ENCODE results near the gene CAV2. TPM values are rescaled to one million over a fixed set of nuclear protein-coding genes. Genes with fewer than 3 reads are reported as not detected.
"Not testable (repeated sequence)": the region's sequence is repeated elsewhere in the genome, so short reads cannot be mapped to it uniquely, and the experiment has no call there.

Gene CAV2
- total RNA-seq, 1 donor from 2014 or later = not detected

DNA sequence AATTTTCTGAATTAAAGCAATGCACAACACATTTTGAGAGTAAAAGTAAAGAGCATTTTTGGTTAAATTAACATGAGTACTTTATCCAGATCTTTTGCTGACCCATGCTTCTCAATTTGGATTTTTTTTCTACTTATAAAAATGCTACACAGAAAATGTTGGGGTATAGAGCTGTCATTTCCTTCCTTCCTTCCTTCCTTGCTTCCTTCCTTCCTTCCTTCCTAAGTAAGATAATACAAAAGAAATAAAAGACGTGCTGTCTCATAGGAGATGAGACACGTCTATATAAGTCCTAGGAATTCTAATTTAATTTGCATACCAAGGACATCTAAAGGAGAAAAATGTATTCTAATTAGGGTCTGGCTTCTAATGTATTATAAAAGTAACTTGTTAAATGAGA is 31.0 kb upstream of the CAV2 start:
- Mint-ChIP-seq H3K27ac (no peak overlapping the region), H3K9me3 (no peaks in the 10 kb centered on the region), H3K4me1 (no peaks in the 10 kb centered on the region), H3K27me3 (peaks cover 5% of the 10 kb centered on the region), H3K4me3 (no peak overlapping the region), H3K36me3 (ENCODE audit: low read depth) (no peaks in the 10 kb centered on the region)
- intact Hi-C loops (cut with micrococcal nuclease) = no loop called here
- TF ChIP-seq, protein P1, sequence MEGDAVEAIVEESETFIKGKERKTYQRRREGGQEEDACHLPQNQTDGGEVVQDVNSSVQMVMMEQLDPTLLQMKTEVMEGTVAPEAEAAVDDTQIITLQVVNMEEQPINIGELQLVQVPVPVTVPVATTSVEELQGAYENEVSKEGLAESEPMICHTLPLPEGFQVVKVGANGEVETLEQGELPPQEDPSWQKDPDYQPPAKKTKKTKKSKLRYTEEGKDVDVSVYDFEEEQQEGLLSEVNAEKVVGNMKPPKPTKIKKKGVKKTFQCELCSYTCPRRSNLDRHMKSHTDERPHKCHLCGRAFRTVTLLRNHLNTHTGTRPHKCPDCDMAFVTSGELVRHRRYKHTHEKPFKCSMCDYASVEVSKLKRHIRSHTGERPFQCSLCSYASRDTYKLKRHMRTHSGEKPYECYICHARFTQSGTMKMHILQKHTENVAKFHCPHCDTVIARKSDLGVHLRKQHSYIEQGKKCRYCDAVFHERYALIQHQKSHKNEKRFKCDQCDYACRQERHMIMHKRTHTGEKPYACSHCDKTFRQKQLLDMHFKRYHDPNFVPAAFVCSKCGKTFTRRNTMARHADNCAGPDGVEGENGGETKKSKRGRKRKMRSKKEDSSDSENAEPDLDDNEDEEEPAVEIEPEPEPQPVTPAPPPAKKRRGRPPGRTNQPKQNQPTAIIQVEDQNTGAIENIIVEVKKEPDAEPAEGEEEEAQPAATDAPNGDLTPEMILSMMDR (IDR thresholded peaks at IDR 0.05) = no peak
- ChIA-PET POLR2A (no interaction called here), CTCF (no interaction called here)
- no peak for ATAC-seq (ENCODE audit: low read depth)
- DNase-seq = no peak

DNA sequence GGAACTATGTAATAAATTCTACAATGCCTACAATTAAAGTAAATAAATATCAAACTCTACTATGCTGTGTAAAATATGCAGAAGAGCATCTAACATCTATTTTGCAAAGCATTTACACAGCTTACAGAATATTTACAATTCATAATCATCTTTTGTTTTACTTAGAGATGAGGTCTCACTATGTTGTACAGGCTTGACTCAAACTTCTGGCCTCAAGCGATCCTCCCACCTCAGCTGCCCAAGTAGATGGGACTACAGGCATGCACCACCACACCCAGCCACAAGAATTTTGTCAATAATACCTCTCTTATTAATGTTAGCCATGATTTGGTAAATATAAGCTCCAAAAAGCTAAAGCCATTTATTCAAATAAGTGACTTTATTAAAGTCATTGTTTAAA is 21.9 kb upstream of the CAV2 start:
- ATAC-seq (ENCODE audit: low read depth) (no peak), DNase-seq (no peak)
- TF ChIP-seq, protein P1 (IDR thresholded peaks at IDR 0.05) = no peak
- ChIA-PET POLR2A (no interaction called here), CTCF (no interaction called here)
- Mint-ChIP-seq H3K4me3 (no peak overlapping the region), H3K4me1 (no peaks in the 10 kb centered on the region), H3K27ac (no peak overlapping the region), H3K9me3 (peaks cover 4% of the 10 kb centered on the region), H3K27me3 (peaks cover 9% of the 10 kb centered on the region), H3K36me3 (ENCODE audit: low read depth) (no peaks in the 10 kb centered on the region)
- intact Hi-C loops (cut with micrococcal nuclease) = no loop called here

DNA sequence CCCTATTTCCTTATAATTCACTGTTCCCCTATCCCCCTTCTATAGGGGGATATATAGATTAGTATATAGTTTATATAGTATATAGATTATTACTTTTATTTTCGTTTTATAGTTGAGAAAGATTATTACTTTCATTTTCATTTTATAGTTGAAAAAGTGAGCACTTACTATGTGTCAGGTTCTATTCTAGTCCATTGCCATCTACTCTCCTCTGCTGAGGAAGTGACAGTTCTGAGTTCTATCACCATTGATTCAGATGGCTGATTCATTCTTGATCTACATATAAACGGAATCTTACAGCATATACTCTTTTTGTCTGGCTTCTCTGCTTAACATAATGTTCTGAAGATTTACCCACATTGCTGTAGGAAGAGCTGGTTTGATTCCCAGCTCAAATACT is 20.7 kb upstream of the CAV2 start:
- H3K36me3 Mint-ChIP-seq (ENCODE audit: low read depth) = no peaks in the 10 kb centered on the region
- POLR2A ChIA-PET = no interaction called here

GRCh38 chr7:116483271-116483942 is 16.1 kb upstream of the CAV2 start:
- DNase-seq (no peak), ATAC-seq (ENCODE audit: low read depth) (no peak)
- Mint-ChIP-seq H3K9me3 (no peaks in the 10 kb centered on the region), H3K36me3 (ENCODE audit: low read depth) (no peaks in the 10 kb centered on the region), H3K4me1 (no peaks in the 10 kb centered on the region), H3K27ac (peak overlapping the region; percentile 38), H3K27me3 (peaks cover 32% of the 10 kb centered on the region), H3K4me3 (no peak overlapping the region)
- ChIA-PET CTCF (no interaction called here), POLR2A (no interaction called here)
- intact Hi-C loops (cut with micrococcal nuclease) = no loop called here
- TF ChIP-seq, protein P1 (IDR thresholded peaks at IDR 0.05) = no peak

More for the DNA sequence above, 20.7 kb upstream of the CAV2 start:
- Mint-ChIP-seq H3K4me1 (no peaks in the 10 kb centered on the region), H3K27ac (no peak overlapping the region), H3K4me3 (no peak overlapping the region), H3K27me3 (peaks cover 14% of the 10 kb centered on the region), H3K9me3 (peaks cover 4% of the 10 kb centered on the region)
- no peak for DNase-seq
- CTCF ChIA-PET = no interaction called here
- TF ChIP-seq, protein P1 (IDR thresholded peaks at IDR 0.05) = no peak
- ATAC-seq (ENCODE audit: low read depth) = no peak
- intact Hi-C loops (cut with micrococcal nuclease) = no loop called here

GRCh38 chr7:116484389-116484788 is 15.1 kb upstream of the CAV2 start:
- CTCF ChIA-PET; H3K4me1 Mint-ChIP-seq; H3K27ac Mint-ChIP-seq; H3K9me3 Mint-ChIP-seq; H3K4me3 Mint-ChIP-seq; H3K36me3 Mint-ChIP-seq (ENCODE audit: low read depth); DNase-seq; intact Hi-C loops (cut with micrococcal nuclease); ATAC-seq (ENCODE audit: low read depth): not testable (repeated sequence)
- POLR2A ChIA-PET = interaction anchor here (0.6 kb wide), 1 partner anchor 190 kb away, joined by 8 read pairs; no protein-coding TSS in a partner anchor
- H3K27me3 Mint-ChIP-seq = peaks cover 32% of the 10 kb centered on the region
